Stimulated activated CD8-positive, alpha-beta memory T cell treated with anti-CD3 and anti-CD28 coated beads, Interleukin-7, amount 100 ng/mL, for 1 hour (primary cell): ENCODE results near the gene TBCCD1.
"Not testable (repeated sequence)": the region's sequence is repeated elsewhere in the genome, so short reads cannot be mapped to it uniquely, and the experiment has no call there.

ENCODE experiments used
- DNase-seq, 2 donors: peaks; one replicate each; pipeline ENCODE4 v3.0.0-alpha.2; 2020; ENCODE audit warnings: low read depth in 2 of 2

TBCCD1 gene

GRCh38 chr3:186596568-186597287 lies 29.6 kb upstream of the TBCCD1 start:
- DNase-seq: no peak

- DNase-seq: no peak
Observed at GRCh38 chr3:186594591-186595113, 27.5 kb upstream of the TBCCD1 start.

GRCh38 chr3:186593862-186594261 lies 26.7 kb upstream of the TBCCD1 start:
- no peak for DNase-seq

- DNase-seq: no peak
Observed at GRCh38 chr3:186592682-186593081, 25.5 kb upstream of the TBCCD1 start.

- no peak for DNase-seq
Observed at GRCh38 chr3:186590580-186591295, 23.6 kb upstream of the TBCCD1 start.

- no peak for DNase-seq
Observed at GRCh38 chr3:186589856-186590579, 22.9 kb upstream of the TBCCD1 start.

- no peak for DNase-seq
Observed at GRCh38 chr3:186589121-186589520, 22.0 kb upstream of the TBCCD1 start.

GRCh38 chr3:186588632-186589031 lies 21.5 kb upstream of the TBCCD1 start:
- no peak for DNase-seq

- no peak for DNase-seq
Observed at GRCh38 chr3:186587183-186587582, 20.0 kb upstream of the TBCCD1 start.

GRCh38 chr3:186586245-186586644 lies 19.1 kb upstream of the TBCCD1 start:
- DNase-seq: not testable (repeated sequence)

- DNase-seq: no peak
Observed at GRCh38 chr3:186583831-186584230, 16.7 kb upstream of the TBCCD1 start.

- DNase-seq: no peak
Observed at GRCh38 chr3:186582541-186582940, 15.4 kb upstream of the TBCCD1 start.

GRCh38 chr3:186580785-186581184 lies 13.6 kb upstream of the TBCCD1 start:
- DNase-seq: no peak

GRCh38 chr3:186577521-186577920 lies 10.4 kb upstream of the TBCCD1 start:
- no peak for DNase-seq

- no peak for DNase-seq
Observed at GRCh38 chr3:186571644-186572013, 4.5 kb upstream of the TBCCD1 start.

GRCh38 chr3:186570941-186571643 lies 4.0 kb upstream of the TBCCD1 start:
- DNase-seq: no peak

GRCh38 chr3:186570096-186570940 lies 3.2 kb upstream of the TBCCD1 start, which contains the start of gene DNAJB11:
DNAJB11 (plus strand) TSS chr3:186570720; CDS start chr3:186570898, 178 bp downstream.
- peak; percentile 96 for DNase-seq

- no peak for DNase-seq
Observed at GRCh38 chr3:186569779-186570095, 2.6 kb upstream of the TBCCD1 start.

- DNase-seq: not testable (repeated sequence)
Observed at GRCh38 chr3:186569361-186569760, 2.2 kb upstream of the TBCCD1 start.

- no peak for DNase-seq
Observed at GRCh38 chr3:186566772-186567071, 417 bp downstream of the TBCCD1 start.

- no peak for DNase-seq
Observed at GRCh38 chr3:186564586-186564985, 2.6 kb downstream of the TBCCD1 start.
